ENCODE results near the gene WDR82.

WDR82 gene

DNA sequence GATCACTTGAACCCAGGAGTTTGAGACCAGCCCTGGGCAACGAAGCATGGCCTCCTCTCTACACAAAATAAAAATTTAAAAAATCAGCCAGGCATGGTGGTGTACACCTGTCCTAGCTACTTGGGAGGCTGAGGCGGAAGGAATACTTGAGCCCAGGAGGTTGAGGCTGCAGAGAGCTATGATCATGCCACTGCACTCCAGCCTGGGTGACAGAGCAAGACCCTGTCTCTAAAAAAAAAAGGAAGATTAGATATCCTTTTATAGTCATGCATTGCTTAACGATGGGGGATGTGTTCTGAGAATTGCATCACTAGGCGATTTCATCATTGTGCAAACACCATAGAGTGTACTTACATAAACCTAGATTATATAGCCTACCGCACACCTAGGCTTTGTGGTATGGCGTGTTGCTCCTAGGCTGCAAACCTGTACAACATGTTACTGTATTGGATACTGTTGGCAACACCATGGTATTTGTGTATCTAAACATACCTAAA, 67.9 kb downstream of the WDR82 start:
- Histone ChIP-seq H3K4me3 (ENCODE audit: low read length, poor library complexity, severe bottlenecking) (no peak overlapping the region), H2AFZ (ENCODE audit: low read length) (no peak overlapping the region), H3K36me3 (ENCODE audit: insufficient read depth, low read length) (peaks cover 94% of the 10 kb centered on the region), H3K9me3 (ENCODE audit: insufficient read depth, low read depth, low read length) (no peaks in the 10 kb centered on the region), H3K4me1 (ENCODE audit: insufficient read depth, low read length, poor library complexity, severe bottlenecking) (no peaks in the 10 kb centered on the region), H4K20me1 (ENCODE audit: insufficient read depth, low read length, poor library complexity, severe bottlenecking) (no peaks in the 10 kb centered on the region), H3F3A (ENCODE audit: low read depth) (no peaks in the 10 kb centered on the region), H3K9me2 (replicated peaks; ENCODE audit: low read depth, low read length) (no peaks in the 10 kb centered on the region), H3K9ac (ENCODE audit: low read depth, low read length, poor library complexity, severe bottlenecking) (no peak overlapping the region), H3K27me3 (ENCODE audit: insufficient read depth, low read length, poor library complexity, severe bottlenecking) (no peaks in the 10 kb centered on the region), H3K79me2 (ENCODE audit: insufficient read depth, low read length) (peaks cover 10% of the 10 kb centered on the region; the same call in 1 of the 2 replicates), H3K4me2 (ENCODE audit: low read depth, low read length, poor library complexity, severe bottlenecking) (no peak overlapping the region)
- TF ChIP-seq EZH2phosphoT487 (IDR thresholded peaks at IDR 0.05; ENCODE audit: borderline replicate concordance), result no peak
- TF ChIP-seq, protein P1, sequence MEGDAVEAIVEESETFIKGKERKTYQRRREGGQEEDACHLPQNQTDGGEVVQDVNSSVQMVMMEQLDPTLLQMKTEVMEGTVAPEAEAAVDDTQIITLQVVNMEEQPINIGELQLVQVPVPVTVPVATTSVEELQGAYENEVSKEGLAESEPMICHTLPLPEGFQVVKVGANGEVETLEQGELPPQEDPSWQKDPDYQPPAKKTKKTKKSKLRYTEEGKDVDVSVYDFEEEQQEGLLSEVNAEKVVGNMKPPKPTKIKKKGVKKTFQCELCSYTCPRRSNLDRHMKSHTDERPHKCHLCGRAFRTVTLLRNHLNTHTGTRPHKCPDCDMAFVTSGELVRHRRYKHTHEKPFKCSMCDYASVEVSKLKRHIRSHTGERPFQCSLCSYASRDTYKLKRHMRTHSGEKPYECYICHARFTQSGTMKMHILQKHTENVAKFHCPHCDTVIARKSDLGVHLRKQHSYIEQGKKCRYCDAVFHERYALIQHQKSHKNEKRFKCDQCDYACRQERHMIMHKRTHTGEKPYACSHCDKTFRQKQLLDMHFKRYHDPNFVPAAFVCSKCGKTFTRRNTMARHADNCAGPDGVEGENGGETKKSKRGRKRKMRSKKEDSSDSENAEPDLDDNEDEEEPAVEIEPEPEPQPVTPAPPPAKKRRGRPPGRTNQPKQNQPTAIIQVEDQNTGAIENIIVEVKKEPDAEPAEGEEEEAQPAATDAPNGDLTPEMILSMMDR (conservative IDR thresholded peaks at IDR 0.05; ENCODE audit: low read length), result no peak

DNA sequence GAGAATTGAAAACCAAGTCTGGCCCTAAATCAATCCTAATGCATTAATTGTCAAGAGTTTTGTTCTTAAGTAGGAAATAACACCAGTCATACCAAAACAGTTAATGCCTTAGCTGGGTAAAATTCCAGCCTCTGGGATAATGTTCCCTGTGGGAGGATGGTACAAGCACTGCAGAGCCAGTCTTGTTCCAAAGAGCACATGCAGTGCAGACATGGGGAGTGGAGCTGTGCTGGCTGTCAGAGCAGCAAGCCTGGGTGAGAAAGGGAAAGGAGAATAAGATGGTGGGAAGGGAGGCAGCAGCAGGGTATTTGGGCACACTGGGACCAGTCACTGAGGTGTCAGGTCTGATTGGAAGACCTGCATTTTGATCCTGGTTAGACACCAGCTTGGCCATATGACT, 68.4 kb downstream of the WDR82 start:
- Histone ChIP-seq H3K27me3 (ENCODE audit: insufficient read depth, low read length, poor library complexity, severe bottlenecking) (no peaks in the 10 kb centered on the region), H3K36me3 (ENCODE audit: insufficient read depth, low read length) (peaks cover 94% of the 10 kb centered on the region), H3K9ac (ENCODE audit: low read depth, low read length, poor library complexity, severe bottlenecking) (no peak overlapping the region), H3K4me2 (ENCODE audit: low read depth, low read length, poor library complexity, severe bottlenecking) (no peak overlapping the region), H4K20me1 (ENCODE audit: insufficient read depth, low read length, poor library complexity, severe bottlenecking) (no peaks in the 10 kb centered on the region), H3K9me3 (ENCODE audit: insufficient read depth, low read depth, low read length) (no peaks in the 10 kb centered on the region), H3F3A (ENCODE audit: low read depth) (no peaks in the 10 kb centered on the region), H3K4me3 (ENCODE audit: low read length, poor library complexity, severe bottlenecking) (no peak overlapping the region), H2AFZ (ENCODE audit: low read length) (no peak overlapping the region), H3K79me2 (ENCODE audit: insufficient read depth, low read length) (peaks cover 10% of the 10 kb centered on the region; the same call in 1 of the 2 replicates), H3K9me2 (replicated peaks; ENCODE audit: low read depth, low read length) (no peaks in the 10 kb centered on the region), H3K4me1 (ENCODE audit: insufficient read depth, low read length, poor library complexity, severe bottlenecking) (no peaks in the 10 kb centered on the region)
- TF ChIP-seq EZH2phosphoT487 (IDR thresholded peaks at IDR 0.05; ENCODE audit: borderline replicate concordance), result no peak
- TF ChIP-seq, protein P1 (conservative IDR thresholded peaks at IDR 0.05; ENCODE audit: low read length), result no peak

DNA sequence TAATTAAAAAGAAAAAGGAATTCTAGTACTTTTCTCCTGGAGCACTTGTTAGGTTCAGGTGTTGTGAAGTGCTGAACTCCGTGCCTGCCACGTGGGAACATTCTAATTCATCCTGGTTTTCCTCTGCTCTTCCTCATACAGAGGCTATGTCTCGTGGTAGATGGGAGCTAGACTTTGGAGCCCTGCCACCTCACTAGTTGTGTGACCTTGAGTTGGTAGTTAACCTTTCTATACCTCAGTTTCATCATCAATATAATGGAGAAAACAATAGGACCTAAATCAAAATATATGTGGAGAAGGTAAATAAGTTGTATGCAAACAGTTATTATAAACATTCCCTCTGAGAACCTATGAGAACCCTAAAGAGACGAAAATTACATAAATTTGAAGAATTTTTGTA, 69.9 kb downstream of the WDR82 start:
- Histone ChIP-seq H3K4me3 (ENCODE audit: low read length, poor library complexity, severe bottlenecking) (no peak overlapping the region), H3K79me2 (ENCODE audit: insufficient read depth, low read length) (peaks cover 17% of the 10 kb centered on the region; the same call in 1 of the 2 replicates), H3K27me3 (ENCODE audit: insufficient read depth, low read length, poor library complexity, severe bottlenecking) (no peaks in the 10 kb centered on the region), H3K9ac (ENCODE audit: low read depth, low read length, poor library complexity, severe bottlenecking) (no peak overlapping the region), H3K36me3 (ENCODE audit: insufficient read depth, low read length) (peaks cover 94% of the 10 kb centered on the region), H2AFZ (ENCODE audit: low read length) (no peak overlapping the region), H3K9me3 (ENCODE audit: insufficient read depth, low read depth, low read length) (no peaks in the 10 kb centered on the region), H3F3A (ENCODE audit: low read depth) (no peaks in the 10 kb centered on the region), H3K4me2 (ENCODE audit: low read depth, low read length, poor library complexity, severe bottlenecking) (no peak overlapping the region), H4K20me1 (ENCODE audit: insufficient read depth, low read length, poor library complexity, severe bottlenecking) (no peaks in the 10 kb centered on the region), H3K9me2 (replicated peaks; ENCODE audit: low read depth, low read length) (no peaks in the 10 kb centered on the region), H3K4me1 (ENCODE audit: insufficient read depth, low read length, poor library complexity, severe bottlenecking) (no peaks in the 10 kb centered on the region)
- TF ChIP-seq, protein P1 (conservative IDR thresholded peaks at IDR 0.05; ENCODE audit: low read length), result no peak
- TF ChIP-seq EZH2phosphoT487 (IDR thresholded peaks at IDR 0.05; ENCODE audit: borderline replicate concordance), result no peak
